HCT116 (cell line): ENCODE results near the gene TRIM38. TPM values are rescaled to one million over a fixed set of nuclear protein-coding genes. Genes with fewer than 3 reads are reported as not detected.
"Not testable (repeated sequence)": the region's sequence is repeated elsewhere in the genome, so short reads cannot be mapped to it uniquely, and the experiment has no call there.

ENCODE experiments used
- ATAC-seq: fragments of 200-7000 bp; cut with Tn5 transposase; 2 replicates; pipeline ENCODE4 v1.9.1; 2020; ENCODE audit warnings: mild to moderate bottlenecking, moderate library complexity
- BruUV-seq: library from RNA; stranded (reverse); fragments of 400-500 nt; replicated peaks from 2 replicates; lab custom pipeline; 2021; lab: Mats Ljungman, UMichigan
- CTCF ChIA-PET: fragments of 300-600 bp; sonication (Branson Sonifier 250); formaldehyde crosslinking; loops from one replicate; lab custom pipeline; 2021; ENCODE audit warnings: antibody characterized with exemption; lab: Charles Lee
- POLR2A ChIA-PET: fragments of 300-600, 350-600 bp; sonication (Branson Sonifier 250); formaldehyde crosslinking; loops from one replicate; lab custom pipeline; 2021; ENCODE audit warnings: antibody characterized with exemption; lab: Charles Lee
- RAD21 ChIA-PET, 2 experiments: fragments of 300-600 bp; sonication (Branson Sonifier 250); formaldehyde crosslinking; loops; one replicate each; lab custom pipeline; 2023; ENCODE audit warnings: low total read pairs in 2 of 2; ENCODE audit not compliant: uncharacterized antibody in 2 of 2, unreplicated experiment in 2 of 2, low non-redundant PET in 1 of 2; lab: Charles Lee
- DNase-seq: peaks from one replicate; pipeline ENCODE4 v3.0.0-alpha.2; 2010; ENCODE audit warnings: low read depth, low spot score
- H2AFZ ChIP-seq: fragments of 200-600 bp; shearing (Covaris generic), sonication (generic); 2 replicates; pipeline ENCODE4 v1.6.1; 2017; ENCODE audit warnings: low read depth, mixed run types, mixed read lengths, antibody characterized with exemption, low read length; ENCODE audit not compliant: poor library complexity, severe bottlenecking
- H3K27ac ChIP-seq: 2 replicates; pipeline ENCODE4 v1.5.1; 2012; ENCODE audit warnings: low read depth, low read length
- H3K27me3 ChIP-seq: fragments of 200-600 bp; sonication (generic); 2 replicates; pipeline ENCODE4 v1.6.1; 2016; ENCODE audit warnings: mixed run types, low read length, mixed read lengths; ENCODE audit not compliant: insufficient read depth
- H3K36me3 ChIP-seq, 2 experiments: fragments of 200-500 bp in 1 of 2; fragments of 200-600 bp in 1 of 2; sonication (Bioruptor generic) in 1 of 2; sonication (generic) in 1 of 2; 2 replicates each; pipeline versions ENCODE4 v1.5.1 to v1.6.1; 2014 to 2016; ENCODE audit warnings: low read length in 2 of 2, inconsistent platforms in 1 of 2, mixed read lengths in 1 of 2, mixed run types in 1 of 2; ENCODE audit not compliant: insufficient read depth in 2 of 2, control insufficient read depth in 1 of 2
- H3K4me1 ChIP-seq, 2 experiments: fragments of 200-600 bp in 1 of 2; sonication (generic) in 1 of 2; 2 replicates each; pipeline versions ENCODE4 v1.5.1 to v1.6.1; 2012 to 2017; ENCODE audit warnings: low read length in 2 of 2, inconsistent platforms in 1 of 2, mild to moderate bottlenecking in 1 of 2, mixed read lengths in 1 of 2, mixed run types in 1 of 2, moderate library complexity in 1 of 2; ENCODE audit not compliant: insufficient read depth in 2 of 2, control insufficient read depth in 1 of 2
- H3K4me2 ChIP-seq: fragments of 200-600 bp; sonication (generic); 2 replicates; pipeline ENCODE4 v1.6.1; 2017; ENCODE audit warnings: mixed run types, low read length, mixed read lengths
- H3K4me3 ChIP-seq, 2 experiments: fragments of 200-600 bp in 1 of 2; sonication (generic) in 1 of 2; replicated peaks in 1 of 2; 2 replicates each; pipeline ENCODE4 v1.5.1; 2011 to 2016; ENCODE audit warnings: low read length in 2 of 2, control low read depth in 1 of 2, low read depth in 1 of 2, mild to moderate bottlenecking in 1 of 2, mixed read lengths in 1 of 2, mixed run types in 1 of 2
- H3K79me2 ChIP-seq: fragments of 200-600 bp; sonication (generic); 2 replicates; pipeline ENCODE4 v1.6.1; 2017; ENCODE audit warnings: mild to moderate bottlenecking, mixed run types, low read length, moderate library complexity, mixed read lengths; ENCODE audit not compliant: insufficient read depth
- H3K9ac ChIP-seq: fragments of 200-600 bp; sonication (generic); 2 replicates; pipeline ENCODE4 v1.6.1; 2016; ENCODE audit warnings: low read length, mixed read lengths
- H3K9me2 ChIP-seq: fragments of 200-600 bp; sonication (generic), shearing (Covaris generic); 2 replicates; pipeline ENCODE4 v1.6.1; 2017; ENCODE audit warnings: mixed run types, mild to moderate bottlenecking, moderate library complexity; ENCODE audit not compliant: insufficient read depth
- H3K9me3 ChIP-seq, 2 experiments: fragments of 200-500 bp in 1 of 2; fragments of 200-600 bp in 1 of 2; sonication (Bioruptor generic) in 1 of 2; sonication (generic) in 1 of 2; 2 replicates each; pipeline ENCODE4 v1.6.1; 2014 to 2017; ENCODE audit warnings: low read length in 2 of 2, mixed read lengths in 2 of 2, inconsistent platforms in 1 of 2, low read depth in 1 of 2, mild to moderate bottlenecking in 1 of 2, mixed run types in 1 of 2, moderate library complexity in 1 of 2; ENCODE audit not compliant: control insufficient read depth in 1 of 2, insufficient read depth in 1 of 2
- H4K20me1 ChIP-seq: fragments of 200-600 bp; sonication (generic), shearing (Covaris generic); 2 replicates; pipeline ENCODE4 v1.6.1; 2017; ENCODE audit warnings: mixed run types, mild to moderate bottlenecking, moderate library complexity; ENCODE audit not compliant: insufficient read depth
- EGR1 ChIP-seq: IDR thresholded peaks from 2 replicates; pipeline ENCODE4 v1.6.1; 2012; ENCODE audit warnings: low read depth
- EZH2 ChIP-seq: fragments of 200-600 bp; sonication (generic); IDR thresholded peaks from 2 replicates; pipeline ENCODE4 v1.6.1; 2017; ENCODE audit warnings: antibody characterized with exemption, mixed run types
- POLR2A ChIP-seq: IDR thresholded peaks from 2 replicates; pipeline ENCODE4 v1.7.0; 2011; ENCODE audit warnings: borderline replicate concordance; ENCODE audit not compliant: insufficient read depth, insufficient read length; ENCODE audit errors: extremely low read depth
- SIN3A ChIP-seq: IDR thresholded peaks from 2 replicates; pipeline ENCODE4 v1.6.1; 2012; ENCODE audit warnings: low read depth
- TCF7L2 ChIP-seq: IDR thresholded peaks from 2 replicates; pipeline ENCODE4 v1.7.0; 2011; ENCODE audit warnings: borderline replicate concordance, inconsistent platforms; ENCODE audit not compliant: insufficient read depth, insufficient read length; ENCODE audit errors: extremely low read depth
- YY1 ChIP-seq: IDR thresholded peaks from 2 replicates; pipeline ENCODE4 v1.6.1; 2011; ENCODE audit warnings: low read length, low read depth, moderate library complexity, mild to moderate bottlenecking; ENCODE audit not compliant: insufficient replicate concordance; ENCODE audit errors: extremely low read depth
- intact Hi-C: fragments of 100-400 bp; cut with micrococcal nuclease; formaldehyde crosslinking; loops from 2 replicates; pipeline ENCODE4 v1.10.0; 2022
- total RNA-seq: library from RNA; stranded (reverse); gene quantifications from one replicate; pipeline ENCODE4 v1.2.1, GENCODE V29; 2021; ENCODE audit not compliant: unreplicated experiment

Gene TRIM38
- total RNA-seq, 1 experiment from 2014 or later = 9.6 TPM

- POLR2A ChIA-PET = interaction anchor here (4.9 kb wide), 1 partner anchor 12 kb away, joined by 47 read pairs; a partner anchor contains a TSS
- intact Hi-C loops = no loop called here
These were observed 47.2 kb downstream of the TRIM38 start for GRCh38 chr6:26009817-26010216.

DNA sequence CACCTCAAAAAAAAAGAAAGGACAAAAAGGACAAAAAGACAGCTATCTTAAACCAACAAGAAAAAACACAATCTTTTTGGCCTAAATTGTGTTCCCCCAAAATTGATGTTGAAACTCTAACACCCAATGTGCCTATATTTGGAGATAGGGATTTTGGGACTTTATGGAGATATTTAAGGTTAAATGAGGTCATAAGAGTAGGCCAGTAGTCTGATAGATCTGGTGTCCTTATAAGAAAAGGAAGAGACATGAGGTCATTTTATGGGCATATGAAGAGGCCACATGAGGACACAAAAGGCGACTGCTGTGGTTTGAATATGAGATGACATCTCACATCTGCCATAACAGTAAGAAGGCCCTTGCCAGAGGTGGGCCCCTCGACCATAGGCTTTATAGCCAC lies 49.5 kb downstream of the TRIM38 start:
- Histone ChIP-seq H3K4me1 (no peaks in the 10 kb centered on the region), H4K20me1 (no peaks in the 10 kb centered on the region), H3K4me3 (no peak overlapping the region), H3K27ac (no peak overlapping the region), H3K79me2 (no peaks in the 10 kb centered on the region), H3K9ac (no peak overlapping the region), H3K36me3 (no peaks in the 10 kb centered on the region), H3K9me3 (no peaks in the 10 kb centered on the region), H3K4me2 (no peak overlapping the region), H3K9me2 (no peaks in the 10 kb centered on the region), H2AFZ (no peak overlapping the region), H3K27me3 (no peaks in the 10 kb centered on the region)
- no TSS peak for BruUV-seq
- DNase-seq (no peak), ATAC-seq (no peak)
- ChIA-PET RAD21 (no interaction called here), CTCF (no interaction called here), POLR2A (interaction anchor here (4.9 kb wide), 1 partner anchor 9 kb away, joined by 47 read pairs; a partner anchor contains a TSS)
- intact Hi-C loops = no loop called here
- TF ChIP-seq EZH2 (no peak), SIN3A (no peak), POLR2A (no peak), EGR1 (no peak), TCF7L2 (no peak)

More at GRCh38 chr6:26009817-26010216, 47.2 kb downstream of the TRIM38 start:
- Histone ChIP-seq H4K20me1 (no peaks in the 10 kb centered on the region), H3K79me2 (no peaks in the 10 kb centered on the region), H2AFZ (no peak overlapping the region), H3K9me2 (no peaks in the 10 kb centered on the region), H3K4me3 (no peak overlapping the region)
- no peak for ATAC-seq
- TF ChIP-seq YY1 = no peak
- TF ChIP-seq, all 23 proteins: peak for 0
- Histone ChIP-seq H3K4me1 (no peaks in the 10 kb centered on the region), H3K4me2 (no peak overlapping the region), H3K27me3 (no peaks in the 10 kb centered on the region), H3K9me3 (no peaks in the 10 kb centered on the region), H3K36me3 (no peaks in the 10 kb centered on the region), H3K27ac (no peak overlapping the region), H3K9ac (no peak overlapping the region)
- ChIA-PET RAD21 (no interaction called here), CTCF (no interaction called here)
- DNase-seq = no peak
- BruUV-seq = no TSS peak

GRCh38 chr6:26014386-26014785 lies 51.8 kb downstream of the TRIM38 start:
- ChIA-PET CTCF (interaction anchor here (0.9 kb wide), 1 partner anchor 22 kb away, joined by 3 read pairs; no protein-coding TSS in a partner anchor), POLR2A (interaction anchor here (1.4 kb wide), 1 partner anchor 12 kb away, joined by 5 read pairs; no protein-coding TSS in a partner anchor)

More at GRCh38 chr6:26014386-26014785, 51.8 kb downstream of the TRIM38 start:
- H3K36me3 ChIP-seq, H3K9ac ChIP-seq, H3K27me3 ChIP-seq, intact Hi-C loops, ATAC-seq, H3K27ac ChIP-seq, H3K79me2 ChIP-seq, H2AFZ ChIP-seq, H3K4me3 ChIP-seq, BruUV-seq, H3K4me1 ChIP-seq, RAD21 ChIA-PET, H3K9me3 ChIP-seq, H3K4me2 ChIP-seq, H4K20me1 ChIP-seq, H3K9me2 ChIP-seq, DNase-seq: not testable (repeated sequence)
